NCI-H128 (cell line): ENCODE results near the gene ALKBH7.

Experiments
- DNase-seq: peaks from one replicate; lab custom pipeline; 2025; ENCODE audit not compliant: unreplicated experiment; lab: John Stamatoyannopoulos, UW

ALKBH7 gene

DNA sequence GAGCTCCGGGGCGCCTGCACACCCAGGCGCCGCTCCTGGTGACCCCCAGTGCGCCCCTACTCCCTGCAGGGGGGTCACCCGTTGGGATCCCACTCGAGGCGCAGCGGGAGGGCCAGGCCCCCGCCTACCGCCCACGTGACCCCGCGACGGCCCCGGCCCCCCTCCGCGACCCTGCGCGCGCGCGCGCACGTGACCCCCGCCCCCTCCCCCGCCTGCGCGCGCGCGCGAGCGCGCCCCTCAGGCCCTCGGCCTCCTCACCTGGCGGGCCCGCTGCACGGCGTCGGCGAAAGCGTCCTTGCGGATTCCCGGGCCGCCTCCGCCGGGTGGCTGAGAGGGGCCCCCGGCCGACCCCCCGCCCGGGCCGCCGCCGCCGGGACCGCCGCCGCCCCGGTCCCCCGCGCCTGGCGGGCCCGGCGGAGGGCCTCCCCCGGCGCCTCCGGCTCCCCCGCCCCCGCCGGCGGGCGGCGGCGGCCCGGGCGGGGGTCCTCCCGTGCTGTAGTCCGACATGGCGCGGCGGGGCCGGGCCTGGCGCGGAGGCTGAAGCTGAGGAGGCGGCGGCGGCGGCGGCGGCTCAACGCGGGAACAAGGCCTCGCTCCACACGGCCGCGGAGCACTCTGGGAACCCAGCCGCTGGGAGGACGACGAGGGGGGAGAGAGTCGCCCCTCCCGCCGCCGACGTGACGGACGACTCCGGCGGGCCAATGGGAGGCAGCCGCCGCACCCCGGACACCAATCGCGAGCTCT lies 51.8 kb downstream of the ALKBH7 start, which contains the start of gene KHSRP:
Gene KHSRP, minus strand, starts transcription at position 617 of the 744 bp plus-strand sequence. Its CDS starts 110 bp downstream, at position 507.
- DNase-seq = no peak
